ENCODE measurements around the gene AGAP3.

AGAP3 gene

DNA sequence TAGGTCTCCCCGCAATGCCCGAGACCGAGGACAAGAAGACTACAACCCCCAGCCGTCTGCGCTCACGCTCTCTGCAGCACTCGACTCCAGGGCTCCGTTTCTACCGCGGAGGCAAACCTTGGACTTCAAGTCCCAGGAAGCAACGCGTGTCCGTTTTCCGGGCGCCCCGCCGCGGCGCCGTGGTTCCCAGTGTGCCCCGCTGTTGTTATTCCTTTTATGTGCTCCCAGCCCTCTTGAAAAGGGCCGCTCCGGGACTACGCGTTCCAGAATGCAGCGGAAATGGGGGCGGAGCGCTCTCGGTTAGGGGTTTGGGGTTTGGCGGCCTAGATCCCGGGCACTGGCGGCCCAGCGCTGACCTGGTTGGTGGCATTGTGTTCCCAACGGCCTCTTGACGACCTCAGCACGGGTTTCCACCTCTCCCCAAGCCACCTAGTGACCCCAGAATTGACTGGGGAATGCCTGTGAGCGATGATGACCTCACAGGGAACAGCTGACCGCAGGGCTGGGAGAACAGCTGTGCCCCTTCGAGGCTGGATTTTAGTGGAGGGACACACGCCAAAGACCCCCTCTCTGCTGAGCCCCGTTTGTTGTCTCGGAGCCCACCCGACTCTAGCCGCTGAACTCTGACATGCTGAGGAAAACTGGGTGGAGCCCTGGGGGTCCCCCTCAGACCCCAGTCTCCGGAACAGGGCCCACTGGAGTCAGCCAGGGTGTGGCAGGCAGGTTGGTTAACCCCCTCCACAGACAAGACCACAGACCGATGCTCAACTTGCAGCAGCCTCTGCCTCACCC is 28.1 kb upstream of the AGAP3 start:
- DNase-seq = peak; percentile 93 to 98 (median 97)

DNA sequence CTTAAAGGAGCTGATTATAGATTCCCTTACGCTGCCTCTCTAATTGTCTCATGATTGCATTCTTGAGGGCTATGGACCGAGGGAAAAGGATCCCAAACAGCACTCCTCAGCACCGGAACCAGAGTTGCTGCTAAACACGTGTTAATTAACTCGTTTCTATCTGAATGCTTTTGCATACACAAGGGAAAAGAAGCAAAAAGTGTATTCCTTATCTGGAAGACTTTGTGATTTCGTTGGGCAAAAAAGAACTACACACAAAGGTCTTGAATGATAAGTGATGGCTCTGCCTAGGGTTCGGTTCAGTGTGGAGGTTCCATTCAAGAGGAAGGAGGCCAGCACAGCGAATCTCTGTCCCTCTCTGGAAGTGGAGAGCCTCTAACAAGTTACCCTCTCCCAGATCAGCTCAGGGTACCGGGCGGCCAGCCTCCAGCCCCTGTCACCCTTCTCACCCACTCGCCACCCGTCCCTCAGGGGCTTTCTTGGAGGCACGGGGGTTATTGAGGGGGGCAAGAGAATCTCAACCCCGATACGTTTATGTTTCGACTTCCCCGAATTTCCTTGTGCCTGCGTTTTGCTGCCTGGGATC is 27.4 kb upstream of the AGAP3 start:
- DNase-seq = no peak

- peak; percentile 39 to 68 (median 50) for DNase-seq
Observed at GRCh38 chr7:151059367-151060112, 26.7 kb upstream of the AGAP3 start, which contains the start of gene SLC4A2. TSS of gene SLC4A2 (plus strand) at chr7:151059589. CDS start at chr7:151061988, 2,399 bp downstream.

DNA sequence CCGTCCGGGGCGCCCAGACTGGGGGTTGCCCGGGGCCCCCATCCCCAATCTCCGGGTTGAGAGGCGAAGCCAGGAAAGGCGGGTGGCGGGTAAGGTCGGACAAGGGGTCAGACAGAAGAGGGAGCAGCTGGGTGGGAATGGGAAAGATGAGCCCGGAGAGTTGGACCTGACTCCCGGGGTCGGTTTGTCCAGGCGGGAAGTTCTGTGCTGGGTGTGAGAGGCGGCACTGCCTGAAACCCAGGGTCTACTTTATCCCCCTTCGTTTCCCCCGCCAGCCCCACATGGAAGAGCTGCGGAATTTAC is 26.2 kb upstream of the AGAP3 start:
- DNase-seq = no peak

DNA sequence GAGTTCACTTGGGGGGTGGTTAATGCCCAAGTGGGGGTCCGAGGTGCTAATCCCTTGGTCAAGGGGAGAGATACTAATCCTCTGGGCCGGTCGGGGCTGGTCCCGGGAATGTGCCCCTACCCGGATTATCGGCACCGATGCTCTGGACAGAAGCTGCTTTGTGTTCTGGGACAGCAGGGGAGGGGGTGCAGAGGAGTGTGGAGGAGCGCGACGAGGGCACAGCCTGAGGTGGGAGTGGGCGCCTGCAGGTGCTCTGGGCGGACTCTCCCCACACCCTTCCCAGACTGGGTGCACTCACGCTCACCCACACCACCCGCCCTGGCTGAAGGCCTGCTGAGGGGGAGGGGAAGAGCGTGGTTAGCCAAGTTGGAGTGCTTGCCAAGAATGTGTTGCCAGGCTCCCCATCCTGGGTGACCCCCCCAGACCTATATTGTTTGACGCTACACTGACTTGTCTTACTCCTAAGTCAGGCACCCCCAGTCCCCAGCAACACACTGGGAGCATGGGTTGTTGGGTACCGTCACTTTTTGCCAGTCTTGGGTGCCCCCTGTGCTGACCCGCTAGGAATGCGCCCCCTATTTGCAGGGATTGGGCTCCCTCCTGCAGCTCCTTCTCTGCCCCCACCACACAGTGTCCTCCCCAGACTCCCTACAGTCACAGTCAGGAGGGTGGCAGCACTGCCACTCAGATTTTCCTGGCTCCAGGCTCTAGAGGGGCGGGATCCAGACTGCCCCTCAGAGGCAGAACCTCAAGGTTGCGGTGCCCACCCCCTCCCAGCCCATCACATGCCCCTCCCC is 25.7 kb upstream of the AGAP3 start:
- DNase-seq = no peak

DNA sequence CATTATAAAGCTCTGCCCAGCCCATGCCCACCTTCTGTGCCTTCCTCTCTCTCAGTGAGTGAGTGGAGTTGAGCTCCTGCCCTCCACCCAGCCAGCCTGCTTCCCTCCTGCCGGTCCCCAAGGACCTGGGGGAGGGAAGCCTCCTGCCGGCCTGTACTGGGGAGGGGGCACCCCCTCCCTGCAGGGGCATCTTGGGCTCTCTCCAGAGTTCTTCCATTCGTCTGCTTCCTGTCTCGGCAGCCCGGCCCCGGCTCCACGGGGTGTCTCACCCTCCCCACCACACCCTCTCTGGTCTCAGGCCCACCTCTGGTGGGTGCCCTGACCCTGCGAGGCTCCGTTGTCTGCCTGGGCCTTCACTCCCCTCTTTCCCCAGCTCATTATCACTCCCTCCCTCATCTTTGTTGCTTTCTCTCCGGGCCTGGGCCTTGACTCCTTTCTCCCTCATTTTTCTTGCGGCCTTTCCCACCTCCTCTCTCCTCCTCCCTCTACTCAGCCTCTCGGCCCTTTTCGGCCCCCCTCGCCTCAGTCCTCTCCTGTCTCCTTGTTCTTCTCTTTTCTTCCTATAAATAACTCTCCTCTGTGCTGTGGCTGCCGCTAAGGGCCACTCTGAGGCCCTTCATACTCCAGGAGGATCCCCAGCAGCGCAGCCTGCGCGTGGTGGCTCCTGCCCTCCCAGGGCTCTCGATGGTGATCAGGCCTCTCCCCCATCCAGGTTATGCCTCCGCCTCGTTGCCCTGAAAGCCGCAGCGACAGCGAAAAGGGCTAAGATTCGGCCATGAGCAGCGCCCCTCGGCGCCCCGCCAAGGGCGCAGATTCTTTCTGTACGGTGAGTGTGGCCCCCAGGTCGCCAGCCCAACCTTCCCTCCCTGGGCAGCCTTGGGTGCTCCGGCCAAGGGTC is 24.8 kb upstream of the AGAP3 start:
- no peak for DNase-seq

GRCh38 chr7:151062111-151062398 is 24.2 kb upstream of the AGAP3 start:
- DNase-seq = no peak

DNA sequence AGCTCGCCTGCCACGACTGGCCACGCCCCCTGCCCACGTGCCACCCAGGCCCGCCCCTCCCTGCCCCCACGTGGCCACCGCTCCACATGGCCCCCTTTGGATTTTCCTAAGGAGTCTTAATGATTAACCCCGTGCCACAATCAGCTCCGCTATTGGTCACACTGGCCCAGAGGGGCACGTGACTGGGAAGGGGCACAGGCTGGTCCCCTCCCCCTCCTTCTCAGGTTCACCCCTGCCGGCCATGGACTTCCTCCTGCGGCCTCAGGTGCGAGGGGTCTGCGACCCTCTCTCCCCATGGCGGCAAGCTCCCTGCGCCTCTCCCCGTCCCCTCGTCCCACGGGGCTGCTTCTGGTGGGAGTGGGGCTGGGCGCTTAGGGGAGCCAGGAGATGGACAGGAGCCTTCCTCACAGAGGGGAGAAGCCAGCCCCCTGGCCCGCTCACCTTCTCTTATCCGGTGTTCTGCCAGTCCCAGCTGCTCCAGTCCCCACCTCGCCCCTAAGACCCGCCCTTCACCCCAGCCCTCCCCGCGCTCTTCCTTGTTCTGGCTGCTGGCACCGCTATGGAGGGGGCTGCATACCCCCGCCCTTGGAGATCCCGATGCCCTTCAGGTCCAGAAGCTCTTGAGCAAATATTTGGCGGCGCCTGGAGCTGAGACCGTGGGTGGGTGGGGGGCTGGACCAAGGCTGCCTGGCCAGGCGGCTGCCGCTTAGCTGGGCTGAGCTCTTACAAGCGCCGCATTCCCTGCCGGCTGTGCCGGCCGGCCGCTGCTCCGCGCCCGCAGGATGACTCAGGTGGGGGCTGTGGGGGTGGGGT is 23.7 kb upstream of the AGAP3 start:
- DNase-seq = no peak

DNA sequence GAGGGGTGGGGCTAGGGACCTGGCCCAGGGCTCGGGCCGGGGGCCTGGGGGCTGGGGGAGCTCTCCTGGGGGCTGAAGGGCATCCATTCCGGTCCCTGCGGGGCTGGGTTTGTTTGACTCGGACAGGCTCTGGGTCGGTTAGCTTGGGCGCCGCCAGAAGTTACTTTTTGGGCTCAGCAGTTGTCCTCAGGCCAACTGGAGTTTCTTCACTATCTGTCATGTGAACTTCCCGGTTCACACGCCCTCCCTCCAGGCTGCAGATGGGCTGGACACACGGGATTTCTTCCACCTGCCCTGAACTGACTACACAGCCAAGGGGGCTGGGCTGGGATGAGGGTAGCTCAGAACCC is 23.1 kb upstream of the AGAP3 start:
- no peak for DNase-seq

- no peak for DNase-seq
Observed at GRCh38 chr7:151064454-151064853, 21.8 kb upstream of the AGAP3 start.

DNA sequence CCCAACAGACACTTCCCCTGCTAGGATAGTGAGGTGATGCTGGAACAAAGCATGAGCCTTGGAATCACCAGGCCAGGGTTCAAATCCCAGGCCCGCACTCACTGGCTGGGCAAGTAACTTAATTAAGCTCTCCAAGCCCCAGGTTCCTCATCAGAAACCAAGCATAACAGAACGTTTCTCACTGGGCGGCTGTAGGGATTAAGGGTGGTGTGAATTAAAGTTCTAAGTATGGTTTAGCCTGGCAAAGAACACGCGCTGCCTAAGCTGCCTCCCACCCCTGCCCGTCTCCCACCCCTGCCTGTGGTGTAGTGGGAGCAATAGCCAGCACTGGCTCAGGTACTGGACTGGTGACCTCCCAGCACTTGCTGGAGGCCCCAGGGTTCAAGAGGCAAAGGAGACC is 21.3 kb upstream of the AGAP3 start:
- no peak for DNase-seq

DNA sequence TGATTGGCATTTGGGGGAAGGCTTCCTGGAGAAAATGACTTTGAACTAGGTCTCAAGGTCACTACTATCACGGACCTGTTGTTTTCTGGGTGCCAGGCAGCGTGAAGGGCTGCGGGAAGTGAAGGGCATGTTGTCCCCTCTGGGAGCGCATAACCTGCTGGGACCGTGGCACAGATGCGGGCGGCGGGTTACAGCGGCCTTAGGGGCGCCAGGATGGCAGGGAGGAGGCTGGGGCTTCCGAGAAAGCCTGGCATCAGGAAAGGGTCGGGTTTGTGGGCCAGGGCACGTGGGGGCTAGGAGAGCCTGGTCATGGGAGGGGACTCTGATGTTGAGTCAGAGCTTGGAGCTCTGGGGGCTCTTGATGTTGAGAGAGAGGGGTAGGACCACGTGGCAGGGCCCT is 20.8 kb upstream of the AGAP3 start:
- DNase-seq = no peak

GRCh38 chr7:151066273-151066974 is 19.9 kb upstream of the AGAP3 start:
- DNase-seq = no peak

GRCh38 chr7:151068069-151068773 is 18.1 kb upstream of the AGAP3 start:
- DNase-seq = no peak

DNA sequence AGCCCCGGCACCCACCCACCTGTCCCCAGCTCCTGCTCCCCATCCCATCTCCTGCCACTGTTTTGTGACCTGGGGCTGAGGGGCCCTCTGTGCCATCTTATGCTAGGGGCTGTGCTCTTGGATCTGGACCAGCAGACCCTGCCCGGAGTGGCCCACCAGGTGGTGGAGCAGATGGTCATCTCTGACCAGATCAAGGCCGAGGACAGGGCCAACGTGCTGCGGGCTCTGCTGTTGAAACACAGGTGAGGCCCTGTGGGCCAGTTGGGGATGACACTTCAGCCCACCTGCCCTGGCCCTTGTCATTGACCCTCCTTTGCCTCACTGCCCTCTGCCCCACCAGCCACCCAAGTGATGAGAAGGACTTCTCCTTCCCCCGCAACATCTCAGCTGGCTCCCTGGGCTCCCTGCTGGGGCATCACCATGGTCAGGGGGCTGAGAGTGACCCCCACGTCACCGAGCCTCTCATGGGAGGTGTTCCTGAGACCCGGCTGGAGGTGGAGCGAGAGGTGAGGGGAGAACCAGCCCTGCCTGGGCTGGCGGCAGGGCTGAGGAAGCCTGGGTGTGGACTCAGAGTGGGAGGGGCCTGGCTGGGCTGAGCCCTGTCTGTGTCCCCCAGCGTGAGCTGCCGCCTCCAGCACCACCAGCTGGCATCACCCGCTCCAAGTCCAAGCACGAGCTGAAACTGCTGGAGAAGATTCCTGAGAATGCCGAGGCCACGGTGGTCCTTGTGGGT is 16.3 kb upstream of the AGAP3 start:
- no peak for DNase-seq

DNA sequence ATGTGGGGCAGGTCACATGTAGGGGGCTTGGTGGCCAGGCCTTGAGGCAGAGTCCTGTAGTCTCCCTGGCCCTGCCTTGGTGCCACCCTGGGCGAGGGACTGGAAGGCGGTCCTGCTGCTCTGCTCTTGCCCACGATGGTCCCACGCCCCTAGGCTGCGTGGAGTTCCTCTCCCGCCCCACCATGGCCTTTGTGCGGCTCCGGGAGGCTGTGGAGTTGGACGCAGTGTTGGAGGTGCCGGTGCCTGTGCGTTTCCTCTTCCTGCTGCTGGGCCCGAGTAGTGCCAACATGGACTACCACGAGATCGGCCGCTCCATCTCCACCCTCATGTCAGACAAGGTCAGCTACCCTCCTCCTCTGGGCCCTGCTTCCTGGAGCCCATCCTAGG is 15.7 kb upstream of the AGAP3 start:
- DNase-seq = no peak

GRCh38 chr7:151071032-151071866 is 15.0 kb upstream of the AGAP3 start:
- DNase-seq = no peak

GRCh38 chr7:151073990-151074389 is 12.3 kb upstream of the AGAP3 start:
- DNase-seq = no peak
